GM23338 (cell line): Measurements from ENCODE around the gene TELO2. TPM values are rescaled to one million over a fixed set of nuclear protein-coding genes. Genes with fewer than 3 reads are reported as not detected.

Experiments used
- ATAC-seq: fragments of 200-7000 bp; cut with Tn5 transposase; 3 replicates; pipeline ENCODE4 v1.9.1; 2020
- DNase-seq: peaks from one replicate; pipeline ENCODE4 v3.0.0-alpha.2; 2015; ENCODE audit warnings: low spot score
- H2AFZ ChIP-seq: fragments of 200-600 bp; sonication (generic); 2 replicates; pipeline ENCODE4 v1.8.0; 2016; ENCODE audit warnings: antibody characterized with exemption, mild to moderate bottlenecking, moderate library complexity
- H3F3A ChIP-seq: fragments of 200-600 bp; sonication (generic); replicated peaks from 2 replicates; pipeline ENCODE4 v1.8.0; 2017; ENCODE audit warnings: antibody characterized with exemption, mixed run types, low read depth
- H3K27ac ChIP-seq: fragments of 200-600 bp; sonication (generic); 2 replicates; pipeline ENCODE4 v1.6.1; 2016; ENCODE audit warnings: low read depth
- H3K27me3 ChIP-seq: fragments of 200-600 bp; sonication (generic); 2 replicates; pipeline ENCODE4 v1.8.0; 2016; ENCODE audit warnings: mild to moderate bottlenecking, mixed run types, moderate library complexity; ENCODE audit not compliant: insufficient read depth
- H3K36me3 ChIP-seq: fragments of 200-600 bp; sonication (generic); 2 replicates; pipeline ENCODE4 v1.8.0; 2016; ENCODE audit warnings: mild to moderate bottlenecking; ENCODE audit not compliant: insufficient read depth
- H3K4me1 ChIP-seq: fragments of 200-600 bp; sonication (generic); 2 replicates; pipeline ENCODE4 v1.8.0; 2016; ENCODE audit warnings: mild to moderate bottlenecking, moderate library complexity; ENCODE audit not compliant: insufficient read depth
- H3K4me2 ChIP-seq: fragments of 200-600 bp; sonication (generic); 2 replicates; pipeline ENCODE4 v1.7.1; 2017; ENCODE audit warnings: mixed run types
- H3K4me3 ChIP-seq: fragments of 200-600 bp; sonication (generic); 2 replicates; pipeline ENCODE4 v1.6.1; 2016; ENCODE audit warnings: mixed run types
- H3K79me2 ChIP-seq: fragments of 200-600 bp; sonication (generic); replicated peaks from 2 replicates; pipeline ENCODE4 v1.8.0; 2017; ENCODE audit warnings: mild to moderate bottlenecking; ENCODE audit not compliant: insufficient read depth
- H3K9me2 ChIP-seq: fragments of 200-600 bp; sonication (generic); 2 replicates; pipeline ENCODE4 v1.8.0; 2017; ENCODE audit not compliant: insufficient read depth
- H4K20me1 ChIP-seq: fragments of 200-600 bp; sonication (generic); replicated peaks from 2 replicates; pipeline ENCODE4 v1.8.0; 2017; ENCODE audit warnings: mild to moderate bottlenecking; ENCODE audit not compliant: insufficient read depth
- H3K27ac Mint-ChIP-seq: 2 replicates; pipeline ENCODE4 v1.8.0; 2020; ENCODE audit warnings: inconsistent platforms, mild to moderate bottlenecking, moderate library complexity, mixed read lengths
- H3K27me3 Mint-ChIP-seq: 3 replicates; pipeline ENCODE4 v1.8.0; 2022; ENCODE audit warnings: low read depth, mild to moderate bottlenecking, moderate library complexity, mixed read lengths, inconsistent platforms; ENCODE audit not compliant: insufficient read depth, poor library complexity
- H3K36me3 Mint-ChIP-seq: 3 replicates; pipeline ENCODE4 v1.8.0; 2021; ENCODE audit warnings: low read depth, mild to moderate bottlenecking, inconsistent platforms, moderate library complexity, mixed read lengths
- H3K4me1 Mint-ChIP-seq: 3 replicates; pipeline ENCODE4 v1.8.0; 2020; ENCODE audit warnings: mild to moderate bottlenecking, inconsistent platforms, mixed read lengths
- H3K4me3 Mint-ChIP-seq: 3 replicates; pipeline ENCODE4 v1.8.0; 2021; ENCODE audit warnings: moderate library complexity, mild to moderate bottlenecking, inconsistent platforms, mixed read lengths
- H3K9me3 Mint-ChIP-seq: 3 replicates; pipeline ENCODE4 v1.8.0; 2020; ENCODE audit warnings: moderate library complexity, mild to moderate bottlenecking, inconsistent platforms, mixed read lengths
- CREB1 ChIP-seq: fragments of 250-450 bp; sonication (Bioruptor Pico); IDR thresholded peaks from 2 replicates; pipeline ENCODE4 v1.5.0; 2020; ENCODE audit warnings: low read depth, mild to moderate bottlenecking, moderate library complexity
- ETS1 ChIP-seq: IDR thresholded peaks from 2 replicates; pipeline ENCODE4 v1.6.1; 2016; ENCODE audit warnings: antibody characterized with exemption
- EZH2 ChIP-seq: fragments of 200-600 bp; sonication (generic); IDR thresholded peaks from one replicate; pipeline ENCODE4 v1.8.0; 2017; ENCODE audit warnings: antibody characterized with exemption, mild to moderate bottlenecking, low read depth; ENCODE audit not compliant: unreplicated experiment
- EZH2phosphoT487 ChIP-seq: fragments of 200-600 bp; sonication (generic); IDR thresholded peaks from one replicate; pipeline ENCODE4 v1.8.1; 2018; ENCODE audit warnings: antibody characterized with exemption; ENCODE audit not compliant: unreplicated experiment
- JUNB ChIP-seq: IDR thresholded peaks from one replicate; pipeline ENCODE4 v1.6.1; 2016; ENCODE audit warnings: antibody characterized with exemption; ENCODE audit not compliant: unreplicated experiment
- NANOG ChIP-seq: IDR thresholded peaks from 2 replicates; pipeline ENCODE4 v1.6.1; 2016; ENCODE audit warnings: antibody characterized with exemption, borderline replicate concordance
- POLR2AphosphoS5 ChIP-seq: IDR thresholded peaks from 2 replicates; pipeline ENCODE4 v1.6.1; 2016; ENCODE audit warnings: antibody characterized with exemption, low read depth
- REST ChIP-seq: IDR thresholded peaks from one replicate; pipeline ENCODE4 v1.6.1; 2018; ENCODE audit warnings: antibody characterized with exemption; ENCODE audit not compliant: unreplicated experiment
- STAT1 ChIP-seq: IDR thresholded peaks from one replicate; pipeline ENCODE4 v1.6.1; 2016; ENCODE audit warnings: antibody characterized with exemption; ENCODE audit not compliant: unreplicated experiment
- ZNF114 ChIP-seq: fragments of 250-450 bp; sonication (Bioruptor Pico); IDR thresholded peaks from 2 replicates; pipeline ENCODE4 v1.5.0; 2020; ENCODE audit warnings: mild to moderate bottlenecking, moderate library complexity
- ZNF331 ChIP-seq: fragments of 250-450 bp; sonication (Bioruptor Pico); IDR thresholded peaks from 2 replicates; pipeline ENCODE4 v1.5.0; 2020; ENCODE audit warnings: low read depth, mild to moderate bottlenecking, moderate library complexity
- ZNF462 ChIP-seq: fragments of 250-450 bp; sonication (Bioruptor Pico); IDR thresholded peaks from 2 replicates; pipeline ENCODE4 v1.5.0; 2020; ENCODE audit warnings: mild to moderate bottlenecking, moderate library complexity
- long read RNA-seq: library from polyadenylated mRNA; unstranded; transcript quantifications from one replicate; pipeline ENCODE4 v2.0.0, GENCODE V29; 2020; ENCODE audit not compliant: unreplicated experiment
- polyA plus RNA-seq: library from polyadenylated mRNA; unstranded; fragments of >200 nt; fragmentation: Nextera tagmentation; extraction: Ambion mirVana; gene quantifications from 2 replicates; pipeline ENCODE4 v1.2.1, GENCODE V29; 2016
- total RNA-seq: library from RNA; depleted of rRNA; stranded (reverse); fragments of >200 nt; shearing (Covaris generic); gene quantifications from 2 replicates; pipeline ENCODE4 v1.2.3, GENCODE V29; 2014; rRNA removed
- TF ChIP-seq, protein P1 (sequence below), 2 experiments: fragments of 200-600 bp in 1 of 2; sonication (generic) in 1 of 2; conservative IDR thresholded peaks; 2 replicates each; pipeline versions ENCODE4 v1.5.1 to v1.6.1; 2016 to 2017; ENCODE audit warnings: antibody characterized with exemption in 2 of 2, low read depth in 2 of 2, mild to moderate bottlenecking in 2 of 2, moderate library complexity in 1 of 2

TELO2 gene
- 71.7 and 76.0 TPM in 2 replicates for total RNA-seq
- 45.4 and 49.8 TPM in 2 replicates for polyA plus RNA-seq
- long read RNA-seq, transcript TELO2-201 (21 exons, 3,314 nt), result major isoform, 7 of 14 reads
- long read RNA-seq, partial matches to known transcripts, result 4 of 14 reads
- long read RNA-seq, other reads (novel, unspliced or antisense), result 3 of 14 reads

DNA sequence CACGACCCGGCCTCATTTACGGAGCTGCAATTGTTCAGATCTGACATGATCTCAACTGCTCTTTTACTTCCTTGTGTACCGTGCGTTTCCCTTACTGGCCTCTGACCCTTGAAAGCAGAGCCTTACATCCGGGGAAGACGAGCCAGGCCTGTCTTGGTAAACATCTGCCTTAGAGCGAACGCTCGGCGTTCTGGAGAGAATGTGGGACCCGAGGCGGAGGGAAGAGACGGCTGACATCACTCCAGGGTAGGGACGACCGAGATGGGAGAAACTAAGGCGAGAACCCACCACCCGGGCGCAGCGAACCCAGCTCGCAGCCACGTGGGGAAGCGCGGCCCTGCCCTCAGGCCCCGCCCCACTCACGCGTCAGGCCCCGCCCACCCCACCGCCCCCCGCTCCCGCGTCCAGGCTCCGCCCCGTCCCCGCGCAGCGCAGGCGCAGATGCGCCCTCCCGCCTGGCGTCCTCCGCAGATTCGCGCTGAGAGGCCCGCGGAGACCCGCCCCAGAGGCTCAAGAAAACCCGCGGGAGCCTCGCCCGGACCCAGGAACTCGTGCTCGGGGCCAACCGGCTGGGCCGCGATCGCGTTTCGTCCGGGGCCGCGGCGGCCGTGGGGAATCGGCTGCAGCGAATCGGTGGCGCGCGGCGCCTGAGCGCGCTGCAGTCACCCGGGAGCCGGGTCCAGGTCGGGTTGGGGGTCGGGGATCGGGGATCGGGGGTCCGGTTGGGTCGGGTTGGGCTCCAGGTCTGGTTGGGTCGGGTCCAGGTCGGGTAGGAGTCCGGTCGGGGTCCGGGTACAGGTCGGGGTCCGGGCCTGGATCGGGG is at the start of gene TELO2:
Gene TELO2, plus strand, starts transcription at position 438 of the 823 bp plus-strand sequence. CDS start 922 bp downstream, outside the sequence.
- no peaks in the 10 kb centered on the region for H3K9me2 ChIP-seq
- peaks cover 6% of the 10 kb centered on the region; the same call in 2 of the 3 replicates for H3K4me1 Mint-ChIP-seq

More for the DNA sequence above, at the start of gene TELO2:
- peak within 1 kb of the TSS; percentile 98 for H3K27ac Mint-ChIP-seq
- H3K27me3 Mint-ChIP-seq, result peaks cover 8% of the 10 kb centered on the region
- Histone ChIP-seq H3K79me2 (peaks cover 3% of the 10 kb centered on the region; the same call in 1 of the 2 replicates), H3F3A (0 out of 2 replicates have a peak, but pooled peaks cover 6% of the 10 kb centered on the region), H3K4me3 (peak within 1 kb of the TSS; percentile 85), H3K27me3 (no peaks in the 10 kb centered on the region), H3K4me2 (peak within 1 kb of the TSS; percentile 88), H3K36me3 (no peaks in the 10 kb centered on the region), H4K20me1 (no peaks in the 10 kb centered on the region), H2AFZ (peak within 1 kb of the TSS; percentile 99), H3K4me1 (0 out of 2 replicates have a peak, but pooled peaks cover 4% of the 10 kb centered on the region), H3K27ac (peak within 1 kb of the TSS; percentile 92)
- ATAC-seq (peak; percentile 67), DNase-seq (peak; percentile 82)
- no peaks in the 10 kb centered on the region for H3K9me3 Mint-ChIP-seq
- peak within 1 kb of the TSS; percentile 90 for H3K4me3 Mint-ChIP-seq
- H3K36me3 Mint-ChIP-seq, result peaks cover 23% of the 10 kb centered on the region
- no peak for TF ChIP-seq EZH2
- TF ChIP-seq ZNF462 (CRISPR knock-in tag), result no peak
- peak; percentile 72 for TF ChIP-seq POLR2AphosphoS5
- TF ChIP-seq, protein P1, sequence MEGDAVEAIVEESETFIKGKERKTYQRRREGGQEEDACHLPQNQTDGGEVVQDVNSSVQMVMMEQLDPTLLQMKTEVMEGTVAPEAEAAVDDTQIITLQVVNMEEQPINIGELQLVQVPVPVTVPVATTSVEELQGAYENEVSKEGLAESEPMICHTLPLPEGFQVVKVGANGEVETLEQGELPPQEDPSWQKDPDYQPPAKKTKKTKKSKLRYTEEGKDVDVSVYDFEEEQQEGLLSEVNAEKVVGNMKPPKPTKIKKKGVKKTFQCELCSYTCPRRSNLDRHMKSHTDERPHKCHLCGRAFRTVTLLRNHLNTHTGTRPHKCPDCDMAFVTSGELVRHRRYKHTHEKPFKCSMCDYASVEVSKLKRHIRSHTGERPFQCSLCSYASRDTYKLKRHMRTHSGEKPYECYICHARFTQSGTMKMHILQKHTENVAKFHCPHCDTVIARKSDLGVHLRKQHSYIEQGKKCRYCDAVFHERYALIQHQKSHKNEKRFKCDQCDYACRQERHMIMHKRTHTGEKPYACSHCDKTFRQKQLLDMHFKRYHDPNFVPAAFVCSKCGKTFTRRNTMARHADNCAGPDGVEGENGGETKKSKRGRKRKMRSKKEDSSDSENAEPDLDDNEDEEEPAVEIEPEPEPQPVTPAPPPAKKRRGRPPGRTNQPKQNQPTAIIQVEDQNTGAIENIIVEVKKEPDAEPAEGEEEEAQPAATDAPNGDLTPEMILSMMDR (conservative IDR thresholded peaks at IDR 0.05; ENCODE audit: low read depth in 2 of 2), result no peak
- no peak for TF ChIP-seq ETS1
- no peak for TF ChIP-seq ZNF114 (CRISPR knock-in tag)
- TF ChIP-seq CREB1 (CRISPR knock-in tag), result peak; percentile 10; the same call in 1 of the 2 replicates
- TF ChIP-seq JUNB, result no peak
- TF ChIP-seq REST, result no peak
- TF ChIP-seq EZH2phosphoT487, result no peak
- TF ChIP-seq NANOG, result no peak
- TF ChIP-seq STAT1, result no peak
- TF ChIP-seq ZNF331 (CRISPR knock-in tag), result no peak
